ENCODE results near the gene HEPHL1.
"Not testable (repeated sequence)": the region's sequence is repeated elsewhere in the genome, so short reads cannot be mapped to it uniquely, and the experiment has no call there.

Gene HEPHL1

GRCh38 chr11:94020777-94021481 is at the start of gene HEPHL1:
TSS of gene HEPHL1 (plus strand) at chr11:94021354. CDS start at chr11:94021369, 15 bp downstream.
- DNase-seq: no peak

- no peak for DNase-seq
These were observed 48.4 kb upstream of the HEPHL1 start for GRCh38 chr11:93972790-93973189.

GRCh38 chr11:93973322-93974051 is 47.7 kb upstream of the HEPHL1 start:
- DNase-seq: not testable (repeated sequence)

GRCh38 chr11:93974759-93975158 is 46.4 kb upstream of the HEPHL1 start:
- no peak for DNase-seq

- DNase-seq: not testable (repeated sequence)
These were observed 44.4 kb upstream of the HEPHL1 start for GRCh38 chr11:93976577-93977254.

- no peak for DNase-seq
These were observed 37.5 kb upstream of the HEPHL1 start for GRCh38 chr11:93983542-93984195.

- DNase-seq: no peak
These were observed 37.0 kb upstream of the HEPHL1 start for GRCh38 chr11:93984196-93984567.

- DNase-seq: no peak
These were observed 36.2 kb upstream of the HEPHL1 start for GRCh38 chr11:93984936-93985335.

GRCh38 chr11:93986716-93987115 is 34.4 kb upstream of the HEPHL1 start:
- DNase-seq: no peak

GRCh38 chr11:93988455-93988854 is 32.7 kb upstream of the HEPHL1 start:
- no peak for DNase-seq

GRCh38 chr11:93988912-93989311 is 32.2 kb upstream of the HEPHL1 start:
- no peak for DNase-seq

- no peak for DNase-seq
These were observed 27.4 kb upstream of the HEPHL1 start for GRCh38 chr11:93993747-93994146.

GRCh38 chr11:93997741-93998140 is 23.4 kb upstream of the HEPHL1 start:
- no peak for DNase-seq

- DNase-seq: no peak
These were observed 20.5 kb upstream of the HEPHL1 start for GRCh38 chr11:94000659-94001058.

- no peak for DNase-seq
These were observed 18.9 kb upstream of the HEPHL1 start for GRCh38 chr11:94002226-94002625.

GRCh38 chr11:94007426-94007825 is 13.7 kb upstream of the HEPHL1 start:
- DNase-seq: no peak

- DNase-seq: no peak
These were observed 13.2 kb upstream of the HEPHL1 start for GRCh38 chr11:94007906-94008305.

- no peak for DNase-seq
These were observed 11.0 kb upstream of the HEPHL1 start for GRCh38 chr11:94010136-94010535.

- DNase-seq: no peak
These were observed 9.7 kb upstream of the HEPHL1 start for GRCh38 chr11:94011478-94011877.

- no peak for DNase-seq
These were observed 3.7 kb upstream of the HEPHL1 start for GRCh38 chr11:94017446-94017845.

GRCh38 chr11:94018721-94019120 is 2.4 kb upstream of the HEPHL1 start:
- DNase-seq: no peak

GRCh38 chr11:94023856-94024255 is 2.7 kb downstream of the HEPHL1 start:
- DNase-seq: no peak

GRCh38 chr11:94024547-94024946 is 3.4 kb downstream of the HEPHL1 start:
- no peak for DNase-seq
